NB4 (cell line): ENCODE results near the gene BCL2L13.

Experiments
- DNase-seq: peaks from one replicate; pipeline ENCODE4 v3.0.0; 2010; ENCODE audit warnings: low read depth
- H3K4me3 ChIP-seq: one replicate; pipeline ENCODE4 v1.5.1; 2011; ENCODE audit warnings: mild to moderate bottlenecking, low read depth, low read length, moderate library complexity
- CTCF ChIP-seq: IDR thresholded peaks from one replicate; pipeline ENCODE4 v1.5.1; 2012; ENCODE audit warnings: low read depth, low read length
- MAX ChIP-seq: IDR thresholded peaks from 2 replicates; pipeline ENCODE4 v1.6.1; 2011; ENCODE audit warnings: low read depth, low read length
- MYC ChIP-seq: IDR thresholded peaks from 2 replicates; pipeline ENCODE4 v1.6.1; 2011; ENCODE audit warnings: low read depth, low read length
- POLR2A ChIP-seq: IDR thresholded peaks from 2 replicates; pipeline ENCODE4 v1.6.1; 2011; ENCODE audit warnings: mild to moderate bottlenecking; ENCODE audit not compliant: insufficient read length; ENCODE audit errors: extremely low read depth

The BCL2L13 gene

DNA sequence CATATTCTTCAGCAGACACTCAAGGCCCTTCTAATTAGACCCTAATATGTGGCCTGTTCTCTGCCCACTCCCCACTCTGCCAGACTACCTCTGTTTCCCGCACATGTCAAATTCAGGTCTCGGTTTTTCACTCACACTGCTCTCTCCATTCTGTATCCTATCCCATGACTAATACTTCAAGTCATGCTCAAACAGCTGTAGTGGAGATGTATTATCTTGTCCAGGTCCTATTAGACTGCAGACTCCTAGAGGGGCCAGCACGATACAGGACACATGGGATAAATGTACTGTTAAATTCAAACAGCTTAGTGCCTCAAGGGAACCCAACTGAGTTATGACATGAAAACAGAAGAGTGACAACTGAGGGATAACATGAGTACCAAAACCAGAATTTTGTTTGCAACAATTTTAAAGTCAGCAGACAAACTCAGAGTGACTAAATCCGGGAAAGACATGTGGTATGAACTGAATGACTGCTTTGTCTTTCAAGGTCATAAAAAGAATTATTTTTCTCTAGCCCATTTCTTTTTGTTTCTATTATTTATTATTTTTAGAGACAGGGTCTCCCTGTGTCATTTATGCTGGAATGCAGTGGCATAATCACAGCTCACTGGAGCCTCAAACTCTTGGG, 30.6 kb upstream of the BCL2L13 start:
- TF ChIP-seq CTCF (no peak), MAX (no peak), MYC (no peak), POLR2A (no peak)
- DNase-seq, result no peak
- no peak overlapping the region for H3K4me3 ChIP-seq

- no peak for DNase-seq
- TF ChIP-seq CTCF (no peak), MYC (no peak), MAX (no peak), POLR2A (no peak)
Measured at GRCh38 chr22:17612057-17612456, 26.5 kb upstream of the BCL2L13 start.

GRCh38 chr22:17613280-17613679, 25.3 kb upstream of the BCL2L13 start:
- TF ChIP-seq MAX (no peak), MYC (no peak), CTCF (no peak), POLR2A (no peak)
- no peak overlapping the region for H3K4me3 ChIP-seq
- DNase-seq, result no peak

More at GRCh38 chr22:17612057-17612456, 26.5 kb upstream of the BCL2L13 start:
- H3K4me3 ChIP-seq, result no peak overlapping the region

DNA sequence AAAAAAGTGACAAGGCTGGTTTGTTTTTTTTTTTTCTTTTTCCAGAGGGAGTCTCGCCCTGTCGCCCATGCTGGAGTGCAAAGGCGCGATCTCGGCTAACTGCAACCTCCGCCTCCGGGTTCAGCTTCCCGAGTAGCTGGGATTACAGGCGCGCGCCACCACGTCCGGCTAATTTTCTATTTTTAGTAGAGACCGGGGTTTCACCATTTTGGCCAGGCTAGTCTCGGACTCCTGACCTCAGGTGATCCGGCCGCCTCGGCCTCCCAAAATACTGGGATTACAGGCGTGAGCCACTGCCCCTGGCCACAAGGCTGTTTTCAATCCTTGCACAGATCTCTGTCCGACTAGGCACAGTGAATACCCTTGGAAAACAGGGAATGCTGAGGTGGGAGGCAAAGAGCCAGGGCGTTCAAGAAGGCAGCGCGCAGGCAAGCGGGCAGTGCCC, 10.6 kb upstream of the BCL2L13 start:
- no peak for TF ChIP-seq CTCF
- TF ChIP-seq MYC, result no peak
- TF ChIP-seq MAX, result no peak
- no peak for TF ChIP-seq POLR2A
- no peak for DNase-seq
- peak overlapping the region; percentile 99 for H3K4me3 ChIP-seq

DNA sequence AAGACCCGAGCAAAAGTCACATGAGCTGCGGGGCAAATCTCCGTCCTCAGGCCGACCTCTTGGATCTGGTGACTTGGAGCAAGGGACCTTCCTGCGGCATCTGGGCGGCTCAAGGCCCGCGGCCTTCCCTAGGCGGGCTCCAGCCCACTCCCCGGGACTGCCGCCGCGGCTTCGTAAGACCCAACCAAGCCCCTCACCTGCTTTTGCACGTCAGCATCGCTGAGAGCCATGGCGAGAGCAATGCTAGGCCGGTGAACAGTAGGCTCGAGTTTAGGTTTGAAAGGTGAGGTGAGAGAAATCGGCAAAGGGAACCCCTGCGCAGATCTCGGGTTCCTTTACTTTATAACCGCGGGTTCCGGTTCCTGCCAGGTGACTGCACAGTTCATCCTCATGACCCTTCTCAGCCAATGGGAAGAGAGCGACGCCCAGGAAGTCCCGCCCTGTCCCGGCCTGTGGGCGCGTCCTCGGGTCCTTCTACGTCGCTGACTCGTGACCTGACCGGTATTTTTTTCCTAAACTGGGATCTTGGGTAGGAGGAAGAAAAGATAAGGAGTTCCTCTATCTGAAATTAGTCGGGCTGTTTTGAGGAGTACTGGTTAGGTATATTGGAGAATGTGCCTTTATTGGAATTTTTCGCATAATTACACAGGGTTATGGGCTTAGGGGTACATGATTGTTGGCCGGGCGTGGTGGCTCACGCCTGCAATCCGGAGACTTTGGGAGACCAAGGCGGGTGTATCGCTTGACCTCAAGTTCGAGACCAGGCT, 10.0 kb upstream of the BCL2L13 start, which contains the start of gene ATP6V1E1:
Gene ATP6V1E1, minus strand, starts transcription at position 344 of the 767 bp plus-strand sequence. Its CDS starts 114 bp downstream, at position 230.
- H3K4me3 ChIP-seq, result peak within 1 kb of the TSS; percentile 99
- TF ChIP-seq CTCF (no peak), MYC (no peak), POLR2A (peak; percentile 26), MAX (peak; percentile 62)
- peak; percentile 96 for DNase-seq
